SJCRH30 (cell line): ENCODE data around the gene NCSTN. TPM values are rescaled to one million over a fixed set of nuclear protein-coding genes. Genes with fewer than 3 reads are reported as not detected.
"Not testable (repeated sequence)": the region's sequence is repeated elsewhere in the genome, so short reads cannot be mapped to it uniquely, and the experiment has no call there.

Experiments used
- DNase-seq, 2 experiments: peaks; one replicate each; pipeline ENCODE4 v3.0.0-alpha.2; 2015 to 2020
- H3K27ac ChIP-seq: fragments of 250-450 bp; sonication (Bioruptor Pico); 2 replicates; pipeline ENCODE4 v1.5.1; 2020; ENCODE audit warnings: mild to moderate bottlenecking, moderate library complexity
- H3K27me3 ChIP-seq: fragments of 250-450 bp; sonication (Bioruptor Pico); 2 replicates; pipeline ENCODE4 v1.5.1; 2020; ENCODE audit warnings: mild to moderate bottlenecking, moderate library complexity
- H3K36me3 ChIP-seq: fragments of 250-450 bp; sonication (Bioruptor Pico); 2 replicates; pipeline ENCODE4 v1.5.1; 2020; ENCODE audit warnings: mild to moderate bottlenecking, moderate library complexity
- H3K4me1 ChIP-seq: fragments of 250-450 bp; sonication (Bioruptor Pico); 2 replicates; pipeline ENCODE4 v1.5.1; 2020; ENCODE audit warnings: mild to moderate bottlenecking, moderate library complexity
- H3K4me3 ChIP-seq: fragments of 250-450 bp; sonication (Bioruptor Pico); 2 replicates; pipeline ENCODE4 v1.5.1; 2020; ENCODE audit warnings: mild to moderate bottlenecking, moderate library complexity
- H3K9me3 ChIP-seq: fragments of 250-450 bp; sonication (Bioruptor Pico); replicated peaks from 2 replicates; pipeline ENCODE4 v1.5.1; 2020; ENCODE audit warnings: mild to moderate bottlenecking, moderate library complexity
- total RNA-seq: library from RNA; depleted of rRNA; stranded (reverse); fragments of >200 nt; shearing (Covaris generic); gene quantifications from 2 replicates; pipeline ENCODE4 v1.2.3, GENCODE V29; 2014

The NCSTN gene
- total RNA-seq, 1 experiment from 2014 or later: 56.9 TPM

GRCh38 chr1:160371756-160372155 lies 28.6 kb downstream of the NCSTN start:
- H3K27ac ChIP-seq: peak overlapping the region; percentile 66
- H3K9me3 ChIP-seq: no peaks in the 10 kb centered on the region
- H3K4me1 ChIP-seq: peaks cover 46% of the 10 kb centered on the region
- H3K27me3 ChIP-seq: no peaks in the 10 kb centered on the region
- H3K4me3 ChIP-seq: no peak overlapping the region
- no peaks in the 10 kb centered on the region for H3K36me3 ChIP-seq
- DNase-seq: no peak

GRCh38 chr1:160373696-160374095 lies 30.5 kb downstream of the NCSTN start:
- Histone ChIP-seq H3K27ac (peak overlapping the region; percentile 98), H3K4me3 (no peak overlapping the region), H3K9me3 (no peaks in the 10 kb centered on the region), H3K27me3 (no peaks in the 10 kb centered on the region), H3K36me3 (no peaks in the 10 kb centered on the region), H3K4me1 (peaks cover 43% of the 10 kb centered on the region)
- DNase-seq: peak in 1 of 2 experiments; percentile 42

GRCh38 chr1:160374306-160375110 lies 31.3 kb downstream of the NCSTN start:
- H3K4me3 ChIP-seq: peak overlapping the region; percentile 40
- DNase-seq: peak; percentile 96 to 98
- H3K27ac ChIP-seq: peak overlapping the region; percentile 98
- H3K27me3 ChIP-seq: no peaks in the 10 kb centered on the region
- H3K4me1 ChIP-seq: peaks cover 40% of the 10 kb centered on the region
- no peaks in the 10 kb centered on the region for H3K36me3 ChIP-seq
- no peaks in the 10 kb centered on the region for H3K9me3 ChIP-seq

- H3K36me3 ChIP-seq: no peaks in the 10 kb centered on the region
- H3K4me1 ChIP-seq: peaks cover 39% of the 10 kb centered on the region
- peak overlapping the region; percentile 98 for H3K27ac ChIP-seq
- no peaks in the 10 kb centered on the region for H3K27me3 ChIP-seq
- H3K4me3 ChIP-seq: peak overlapping the region; percentile 17
- no peaks in the 10 kb centered on the region for H3K9me3 ChIP-seq
- DNase-seq: peak; percentile 60 to 76
Observed at GRCh38 chr1:160375788-160376524, 32.8 kb downstream of the NCSTN start.

- no peaks in the 10 kb centered on the region for H3K27me3 ChIP-seq
- H3K9me3 ChIP-seq: no peaks in the 10 kb centered on the region
- H3K36me3 ChIP-seq: no peaks in the 10 kb centered on the region
- H3K4me1 ChIP-seq: peaks cover 32% of the 10 kb centered on the region
- peak overlapping the region; percentile 17 for H3K4me3 ChIP-seq
- H3K27ac ChIP-seq: peak overlapping the region; percentile 98
- peak; percentile 70 to 90 for DNase-seq
Observed at GRCh38 chr1:160376525-160377131, 33.4 kb downstream of the NCSTN start.

- Histone ChIP-seq H3K27ac (no peak overlapping the region), H3K36me3 (no peaks in the 10 kb centered on the region), H3K4me1 (peaks cover 28% of the 10 kb centered on the region), H3K27me3 (no peaks in the 10 kb centered on the region), H3K4me3 (no peak overlapping the region), H3K9me3 (no peaks in the 10 kb centered on the region)
- DNase-seq: no peak
Observed at GRCh38 chr1:160377585-160378206, 34.5 kb downstream of the NCSTN start.

GRCh38 chr1:160384812-160385211 lies 41.6 kb downstream of the NCSTN start:
- not testable (repeated sequence) for DNase-seq, H3K36me3 ChIP-seq, H3K27me3 ChIP-seq, H3K9me3 ChIP-seq, H3K27ac ChIP-seq, H3K4me1 ChIP-seq, H3K4me3 ChIP-seq

GRCh38 chr1:160388406-160388805 lies 45.2 kb downstream of the NCSTN start:
- not testable (repeated sequence) for H3K27me3 ChIP-seq, H3K9me3 ChIP-seq, H3K36me3 ChIP-seq, H3K4me3 ChIP-seq, H3K27ac ChIP-seq, H3K4me1 ChIP-seq, DNase-seq

GRCh38 chr1:160394673-160395072 lies 51.5 kb downstream of the NCSTN start:
- no peak for DNase-seq
- Histone ChIP-seq H3K4me3 (no peak overlapping the region), H3K36me3 (no peaks in the 10 kb centered on the region), H3K9me3 (no peaks in the 10 kb centered on the region), H3K27me3 (no peaks in the 10 kb centered on the region), H3K27ac (no peak overlapping the region), H3K4me1 (no peaks in the 10 kb centered on the region)

- Histone ChIP-seq H3K27ac (no peak overlapping the region), H3K36me3 (no peaks in the 10 kb centered on the region), H3K9me3 (no peaks in the 10 kb centered on the region), H3K4me3 (no peak overlapping the region), H3K27me3 (no peaks in the 10 kb centered on the region), H3K4me1 (no peaks in the 10 kb centered on the region)
- DNase-seq: no peak
Observed at GRCh38 chr1:160397651-160398050, 54.5 kb downstream of the NCSTN start.

GRCh38 chr1:160398823-160399222 lies 55.6 kb downstream of the NCSTN start:
- H3K4me1 ChIP-seq: no peaks in the 10 kb centered on the region
- H3K4me3 ChIP-seq: no peak overlapping the region
- H3K27ac ChIP-seq: no peak overlapping the region
- H3K9me3 ChIP-seq: no peaks in the 10 kb centered on the region
- H3K27me3 ChIP-seq: no peaks in the 10 kb centered on the region
- no peaks in the 10 kb centered on the region for H3K36me3 ChIP-seq
- DNase-seq: no peak

GRCh38 chr1:160399544-160400222 lies 56.5 kb downstream of the NCSTN start:
- peaks cover 2% of the 10 kb centered on the region for H3K4me1 ChIP-seq
- peak overlapping the region; percentile 67 for H3K27ac ChIP-seq
- no peak for DNase-seq
- H3K36me3 ChIP-seq: no peaks in the 10 kb centered on the region
- peak overlapping the region; percentile 92 for H3K4me3 ChIP-seq
- no peaks in the 10 kb centered on the region for H3K27me3 ChIP-seq
- H3K9me3 ChIP-seq: no peaks in the 10 kb centered on the region

- no peaks in the 10 kb centered on the region for H3K9me3 ChIP-seq
- DNase-seq: peak; percentile 85
- H3K27ac ChIP-seq: peak within 1 kb of the TSS; percentile 67
- H3K4me3 ChIP-seq: peak within 1 kb of the TSS; percentile 92
- H3K4me1 ChIP-seq: peaks cover 6% of the 10 kb centered on the region
- H3K27me3 ChIP-seq: no peaks in the 10 kb centered on the region
- H3K36me3 ChIP-seq: no peaks in the 10 kb centered on the region
Observed at GRCh38 chr1:160400223-160400645, 57.1 kb downstream of the NCSTN start, which contains the start of gene VANGL2. Gene VANGL2 (plus strand): TSS chr1:160400564. CDS start chr1:160415838, 15,274 bp downstream.
